ENCODE results near the gene PSMB7. TPM values are rescaled to one million over a fixed set of nuclear protein-coding genes. Genes with fewer than 3 reads are reported as not detected.

Gene PSMB7
- total and polyA plus RNA-seq, 2 of the 4 experiments (the other 2 are of a cell fraction): 340 to 430 TPM

- Histone ChIP-seq H3K18ac (ENCODE audit: low read depth, low read length) (no peak overlapping the region), H3K4me2 (ENCODE audit: low read depth, low read length) (no peak overlapping the region), H3K36me3 (ENCODE audit: control insufficient read depth, insufficient read depth, low read length) (peaks cover 93% of the 10 kb centered on the region), H2BK20ac (ENCODE audit: low read depth, low read length) (no peak overlapping the region), H2BK15ac (ENCODE audit: low read depth, low read length) (no peak overlapping the region), H3K9me3 (ENCODE audit: control insufficient read depth, insufficient read depth, low read length) (no peaks in the 10 kb centered on the region), H4K5ac (ENCODE audit: low read depth, low read length) (no peak overlapping the region), H2AK9ac (replicated peaks; ENCODE audit: low read depth, low read length, poor library complexity) (peak overlapping the region; percentile 42), H4K91ac (ENCODE audit: insufficient read depth, low read depth, low read length) (no peak overlapping the region), H4K8ac (ENCODE audit: low read depth in 2 of 2, low read length in 2 of 2) (no peak overlapping the region), H3K4me1 (ENCODE audit: control insufficient read depth, insufficient read depth, low read length) (no peaks in the 10 kb centered on the region), H3K4ac (ENCODE audit: low read depth, low read length) (no peak overlapping the region), H3K27me3 (ENCODE audit: control insufficient read depth, insufficient read depth, low read length) (no peaks in the 10 kb centered on the region), H3K23ac (ENCODE audit: low read depth, low read length) (no peak overlapping the region), H3K27ac (ENCODE audit: insufficient read depth, low read length) (no peak overlapping the region), H3K79me1 (ENCODE audit: low read depth in 1 of 2, low read length in 2 of 2) (peaks cover 11 to 59% of the 10 kb centered on the region in 2 experiments), H3K9ac (ENCODE audit: low read depth, low read length) (no peak overlapping the region), H2BK120ac (ENCODE audit: low read depth, low read length) (no peak overlapping the region), H3K9me1 (ENCODE audit: insufficient read depth, low read length) (no peaks in the 10 kb centered on the region), H2BK5ac (ENCODE audit: low read depth, low read length, poor library complexity, severe bottlenecking) (no peak overlapping the region), H3K4me3 (ENCODE audit: insufficient read depth, low read depth, low read length) (no peak overlapping the region), H2AK5ac (ENCODE audit: low read depth, low read length) (no peak overlapping the region), H2AFZ (replicated peaks; ENCODE audit: low read length, poor library complexity) (no peak overlapping the region), H4K20me1 (ENCODE audit: insufficient read depth, low read length) (peaks cover 3% of the 10 kb centered on the region), H3K14ac (replicated peaks; ENCODE audit: low read depth, low read length) (no peak overlapping the region), H3K56ac (ENCODE audit: extremely low read depth, insufficient read depth, low read length) (no peak overlapping the region)
- intact Hi-C loops (cut with micrococcal nuclease): no loop called here
- TF ChIP-seq BHLHE40 (IDR thresholded peaks at IDR 0.05; ENCODE audit: low read depth, low read length) (no peak), USF2 (IDR thresholded peaks at IDR 0.05; ENCODE audit: low read depth, low read length) (no peak), MAZ (IDR thresholded peaks at IDR 0.05; ENCODE audit: borderline replicate concordance, low read depth, low read length) (no peak), RFX5 (IDR thresholded peaks at IDR 0.05; ENCODE audit: low read depth, low read length) (no peak), RAD21 (IDR thresholded peaks at IDR 0.05; ENCODE audit: low read length) (no peak), ELK1 (IDR thresholded peaks at IDR 0.05; ENCODE audit: borderline replicate concordance, low read depth, low read length) (no peak), POLR2A (IDR thresholded peaks at IDR 0.05; ENCODE audit: low read depth, low read length) (no peak), CEBPB (IDR thresholded peaks at IDR 0.05; ENCODE audit: low read depth, low read length) (no peak), NFE2L2 (IDR thresholded peaks at IDR 0.05; ENCODE audit: low read depth, low read length) (no peak), RCOR1 (IDR thresholded peaks at IDR 0.05; ENCODE audit: insufficient replicate concordance, low read length) (no peak), CTCF (conservative IDR thresholded peaks at IDR 0.05; ENCODE audit: low read depth, low read length) (no peak), FOS (IDR thresholded peaks at IDR 0.05; ENCODE audit: low read depth, low read length) (no peak), MXI1 (IDR thresholded peaks at IDR 0.05; ENCODE audit: borderline replicate concordance, low read depth, low read length) (no peak)
- no peak for DNase-seq
- whole genome bisulfite sequencing, 2 experiments (ENCODE audit: extremely low coverage in 2 of 2, insufficient read length in 1 of 2): 100% methylated on average over 1 of the region's 21 CpGs; no CpG with 5 or more reads in 1 of the 2 experiments
- in situ Hi-C loops (cut with MboI; ENCODE audit: low sequenced_read_pairs): no loop called here
- dilution Hi-C loops (cut with HindIII; ENCODE audit: low sequenced_read_pairs, unreplicated experiment): no loop called here
- ChIA-PET CTCF (no interaction called here), POLR2A (ENCODE audit: unreplicated experiment) (no interaction called here)
- no TSS peak for BruUV-seq (replicated peaks)
- no peak for ATAC-seq (ENCODE audit: low read depth)
Measured at GRCh38 chr9:124326378-124326777, 88.9 kb downstream of the PSMB7 start.
